ENCODE data around the gene ZNF624.
A peak's percentile ranks its signal among the peaks of the same experiment; 100 is the strongest.

The ZNF624 gene

DNA sequence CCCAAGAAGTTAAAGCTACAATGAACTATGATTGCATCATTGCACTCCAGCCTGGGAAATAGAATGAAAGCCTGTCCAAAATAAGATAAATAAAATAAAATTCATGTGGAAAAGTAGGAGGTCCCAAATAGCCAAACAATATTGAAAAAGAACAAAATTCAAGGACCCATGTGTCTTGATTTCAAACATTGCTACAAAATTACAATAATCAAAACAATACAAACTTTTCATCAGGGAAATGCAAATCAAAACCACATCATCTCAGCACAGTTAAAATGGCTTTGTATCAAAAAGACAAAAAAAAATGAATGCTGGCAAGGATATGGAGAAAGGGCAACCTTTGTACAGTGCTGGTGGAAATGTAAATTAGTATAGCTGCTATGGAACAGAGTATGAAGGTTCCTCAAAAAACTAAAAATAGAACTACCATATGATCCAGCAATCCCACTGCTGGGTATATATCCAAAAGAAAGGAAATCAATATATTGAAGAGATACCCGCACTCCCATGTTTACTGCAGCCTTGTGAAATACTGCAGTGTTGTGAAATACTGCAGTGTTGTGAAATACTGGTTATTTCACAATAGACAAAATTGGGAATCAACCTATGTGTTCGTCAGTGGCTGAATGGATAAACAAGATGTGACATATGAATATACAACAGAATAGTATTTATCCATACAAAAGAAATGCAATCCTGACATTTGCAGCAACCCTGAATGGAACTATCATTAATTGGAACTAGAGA lies 60.1 kb downstream of the ZNF624 start:
- DNase-seq (ENCODE audit: low read depth) = no peak

DNA sequence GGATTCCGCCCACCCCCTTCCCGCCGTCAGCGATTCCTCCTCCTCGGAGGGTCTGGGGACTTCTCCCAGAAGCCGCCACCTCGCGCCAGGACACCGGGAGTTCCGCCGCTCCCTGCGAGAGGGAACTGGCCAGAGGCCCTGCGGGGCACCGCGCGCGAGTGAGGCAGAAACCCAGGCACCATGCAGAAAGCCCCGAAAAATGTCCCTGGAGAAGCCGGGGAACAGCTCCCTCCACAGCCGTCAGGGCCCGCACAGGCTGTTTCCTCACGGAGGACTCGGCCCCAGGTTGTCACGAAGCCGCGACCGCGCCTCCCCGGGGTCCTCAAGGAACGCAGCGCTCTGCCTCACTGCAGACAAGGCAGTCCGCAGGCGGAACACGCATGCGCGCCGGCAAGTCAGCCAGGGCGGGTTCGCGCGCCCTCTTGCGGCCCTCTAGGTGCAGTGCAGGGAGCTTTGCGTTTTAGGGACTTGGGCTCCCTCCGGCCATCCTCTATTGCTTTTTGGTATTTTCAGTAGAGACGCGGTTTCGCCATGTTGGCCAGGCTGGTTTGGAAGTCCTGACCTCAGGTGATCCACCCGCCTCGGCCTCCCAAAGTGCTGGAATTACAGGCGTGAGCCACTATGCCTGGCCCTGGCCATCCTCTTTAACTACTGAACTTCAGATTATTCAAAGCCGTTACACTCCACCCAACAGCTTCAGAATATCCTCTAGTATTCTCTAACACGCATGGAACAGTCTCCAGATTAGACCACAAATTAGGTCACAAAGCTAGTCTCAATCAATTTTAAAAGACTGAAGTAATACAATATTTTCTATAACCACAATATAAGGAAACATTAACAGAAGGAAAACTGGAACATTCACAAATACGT lies 64.3 kb downstream of the ZNF624 start:
- DNase-seq (ENCODE audit: low read depth) = peak; percentile 91

GRCh38 chr17:16585796-16586195 lies 67.9 kb downstream of the ZNF624 start:
- no peak for DNase-seq (ENCODE audit: low read depth)

GRCh38 chr17:16584273-16584995 lies 69.2 kb downstream of the ZNF624 start:
- peak; percentile 90 for DNase-seq (ENCODE audit: low read depth)

DNA sequence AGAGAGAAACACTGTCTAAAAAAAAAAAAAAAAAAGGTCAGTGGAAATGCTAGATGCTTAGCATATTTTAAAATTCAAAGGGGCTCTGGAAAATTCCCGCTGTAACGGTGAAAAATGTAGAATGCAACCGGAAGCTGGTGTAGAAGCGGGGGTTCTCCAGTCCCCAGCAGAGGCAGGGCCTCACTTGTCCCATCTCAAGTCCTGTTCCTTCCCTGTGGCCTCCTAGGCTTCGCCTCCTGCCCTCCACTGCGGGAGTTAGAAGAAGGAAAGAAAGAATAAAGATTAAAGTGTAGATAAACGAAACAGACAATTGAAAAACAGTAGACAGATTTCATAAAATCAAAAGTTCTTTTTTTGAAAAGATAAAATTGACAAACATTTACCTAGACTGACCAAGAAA lies 69.9 kb downstream of the ZNF624 start:
- no peak for DNase-seq (ENCODE audit: low read depth)

DNA sequence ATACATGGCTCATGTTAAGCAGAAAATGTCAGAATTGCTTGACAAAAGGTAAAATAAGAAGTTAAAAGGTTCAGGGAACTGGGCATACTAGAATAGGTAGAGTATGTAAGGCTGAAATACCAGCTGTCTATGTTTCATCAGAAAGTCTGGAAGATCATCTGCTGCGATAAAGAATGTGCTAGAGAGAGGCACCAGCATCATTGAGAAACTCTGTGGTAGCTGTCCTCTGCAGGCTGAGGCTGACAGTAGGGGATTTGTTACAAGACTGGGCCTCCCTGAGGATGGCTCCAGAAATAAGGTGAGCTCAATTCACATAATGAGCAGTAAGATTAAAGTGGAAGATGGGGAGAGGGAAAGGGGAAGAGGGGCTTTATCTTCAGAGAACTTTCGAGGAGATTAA lies 80.2 kb downstream of the ZNF624 start:
- no peak for DNase-seq (ENCODE audit: low read depth)

All from activated T-cell treated with anti-CD3 and anti-CD28 coated beads for 48 hours (primary cell).